ENCODE measurements around the gene MLXIP. TPM values are rescaled to one million over a fixed set of nuclear protein-coding genes. Genes with fewer than 3 reads are reported as not detected.
"Not testable (repeated sequence)": the region's sequence is repeated elsewhere in the genome, so short reads cannot be mapped to it uniquely, and the experiment has no call there.

MLXIP gene
- total and polyA plus RNA-seq, 8 donors: 48.1 to 98.7 (median 77.9) TPM

- Histone ChIP-seq H3K36me3 (no peaks in the 10 kb centered on the region), H3K27me3 (peaks cover 0 to 9% of the 10 kb centered on the region in 2 donors), H3K27ac (no peak overlapping the region), H3K4me3 (no peak overlapping the region), H3K9me3 (no peaks in the 10 kb centered on the region), H3K4me1 (no peaks in the 10 kb centered on the region)
- TF ChIP-seq CTCF (IDR thresholded peaks at IDR 0.05): no peak
- DNase-seq: no peak
- no peak for ATAC-seq
- intact Hi-C loops (cut with DNase I): no loop called here
Measured at GRCh38 chr12:122172262-122172939, 93.8 kb downstream of the MLXIP start.

DNA sequence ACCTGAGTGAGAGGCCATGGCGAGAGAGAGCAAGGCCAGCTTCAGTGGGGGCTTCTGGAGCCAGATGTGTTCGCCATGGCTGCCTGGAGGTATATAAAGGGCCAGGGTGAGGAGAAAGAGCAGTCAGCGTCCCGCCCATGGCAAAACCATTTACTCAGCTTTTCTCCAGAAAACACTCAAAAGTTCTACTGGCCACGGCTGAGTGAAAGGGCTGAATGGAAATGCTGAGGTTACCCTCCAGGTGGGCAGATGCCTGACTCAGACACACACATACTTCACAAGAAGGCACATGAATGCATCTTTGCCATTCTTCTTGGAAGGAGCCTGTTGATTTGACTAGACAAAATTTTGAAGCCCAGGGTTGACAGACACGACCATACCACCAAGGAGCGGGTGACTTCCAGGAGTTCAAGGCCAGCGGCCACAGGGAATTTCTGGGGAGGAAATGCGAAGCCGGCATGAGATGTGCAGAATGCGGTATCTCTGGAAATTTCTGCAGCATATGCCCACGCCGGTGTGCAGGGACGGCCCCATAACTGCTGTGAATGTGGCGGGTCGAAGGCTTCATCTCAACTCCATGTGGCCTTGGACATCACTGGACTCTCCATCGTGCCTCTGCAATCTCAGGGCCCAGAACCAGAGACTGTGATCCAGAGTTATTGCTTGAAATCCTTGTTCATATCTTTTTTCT lies 95.7 kb downstream of the MLXIP start, which contains the start of gene IL31:
IL31 (minus strand) TSS at position 67 of the 691 bp plus-strand sequence; CDS start at position 18, 49 bp downstream.
- Histone ChIP-seq H3K27me3 (peaks cover 0 to 9% of the 10 kb centered on the region in 2 donors), H3K36me3 (no peaks in the 10 kb centered on the region), H3K4me1 (no peaks in the 10 kb centered on the region), H3K9me3 (no peaks in the 10 kb centered on the region), H3K27ac (no peak within 1 kb of the TSS), H3K4me3 (no peak within 1 kb of the TSS)
- no peak for ATAC-seq
- no peak for TF ChIP-seq CTCF (IDR thresholded peaks at IDR 0.05)
- intact Hi-C loops (cut with DNase I): no loop called here
- DNase-seq: no peak

DNA sequence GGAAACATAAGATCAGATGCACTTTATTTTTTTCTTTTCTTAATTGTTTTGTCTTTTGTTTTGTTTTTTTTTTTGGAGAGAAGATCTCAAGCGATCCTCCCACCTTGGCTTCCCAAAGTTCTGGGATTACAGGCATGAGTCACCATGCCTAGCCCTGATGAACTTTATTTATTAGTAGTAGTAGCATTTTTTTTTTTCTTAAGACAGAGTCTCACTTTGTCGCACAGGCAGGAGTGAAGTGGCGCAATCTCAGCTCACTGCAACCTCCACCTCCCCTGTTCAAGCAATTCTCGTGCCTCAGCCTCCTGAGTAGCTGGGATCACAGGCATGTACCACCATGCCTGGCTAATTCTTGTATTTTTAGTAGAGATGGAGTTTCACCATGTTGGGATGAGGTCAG lies 97.9 kb downstream of the MLXIP start:
- DNase-seq; ATAC-seq; H3K36me3 ChIP-seq; H3K9me3 ChIP-seq; H3K4me1 ChIP-seq; intact Hi-C loops (cut with DNase I); H3K27ac ChIP-seq; H3K4me3 ChIP-seq; H3K27me3 ChIP-seq: not testable (repeated sequence)

DNA sequence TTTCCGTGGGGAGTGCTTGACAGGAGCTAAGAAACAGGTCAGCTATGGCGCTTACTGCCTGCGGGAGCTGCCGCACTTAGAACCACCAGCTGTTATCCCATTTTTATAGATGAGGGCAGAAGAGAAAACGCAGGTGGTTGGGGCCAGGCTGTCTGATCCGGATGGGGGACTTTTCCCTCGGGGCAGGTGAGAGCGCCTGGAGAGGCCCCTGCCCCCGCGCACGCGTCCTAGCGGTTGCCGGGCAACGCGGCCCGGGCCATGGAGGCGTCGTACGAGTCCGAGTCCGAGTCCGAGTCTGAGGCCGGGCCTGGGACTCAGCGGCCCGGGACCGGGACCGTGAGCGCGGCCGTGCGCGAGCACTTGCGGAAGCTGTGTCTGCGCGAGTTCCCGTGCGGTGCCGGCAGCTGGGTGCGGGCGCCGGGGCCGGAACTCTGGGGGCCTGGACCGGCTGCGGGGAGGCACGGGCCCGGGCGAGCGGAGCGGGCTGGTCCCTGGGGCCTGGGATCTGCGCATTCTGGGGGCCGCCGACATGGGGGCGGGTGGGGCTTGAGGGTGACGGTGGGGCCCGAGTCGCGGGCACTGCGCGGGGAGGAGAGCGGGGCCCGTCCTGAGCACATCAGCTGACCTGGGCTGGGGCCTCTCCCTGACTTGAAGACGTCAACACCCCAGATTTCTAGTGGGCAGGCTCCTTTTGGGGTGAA lies 104.5 kb downstream of the MLXIP start, which contains the start of gene LRRC43:
LRRC43 (plus strand) TSS at position 237 of the 701 bp plus-strand sequence; CDS start at position 259, 22 bp downstream.
- Histone ChIP-seq H3K4me3 (peak within 1 kb of the TSS; percentile 41 to 43), H3K27ac (no peak within 1 kb of the TSS), H3K9me3 (no peaks in the 10 kb centered on the region), H3K36me3 (no peaks in the 10 kb centered on the region), H3K27me3 (peaks cover 0 to 26% of the 10 kb centered on the region in 2 donors), H3K4me1 (peaks cover 0 to 12% of the 10 kb centered on the region in 2 donors)
- no peak for TF ChIP-seq CTCF (IDR thresholded peaks at IDR 0.05)
- peak in 3 of 4 donors; percentile 45 to 89 (median 50) for DNase-seq
- ATAC-seq: peak; percentile 90
- intact Hi-C loops (cut with DNase I): no loop called here

DNA sequence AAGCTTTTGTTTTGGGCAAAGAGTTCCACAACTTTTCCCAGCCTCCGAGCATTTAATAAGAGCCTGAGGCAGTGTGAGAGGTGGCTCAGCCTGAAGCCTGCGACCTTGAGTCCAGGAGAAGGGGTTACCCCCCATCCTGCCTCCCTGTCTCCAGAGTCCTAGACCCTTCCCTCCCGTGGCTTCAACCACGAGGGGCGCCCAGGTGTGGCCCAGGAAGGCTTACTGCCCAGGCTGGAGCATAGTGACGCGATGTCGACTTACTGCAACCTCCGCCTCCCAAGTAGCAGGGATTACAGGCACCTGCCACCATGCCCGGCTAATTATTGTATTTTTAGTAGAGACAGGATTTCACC lies 105.0 kb downstream of the MLXIP start:
- DNase-seq: no peak
- no peak overlapping the region for H3K27ac ChIP-seq
- intact Hi-C loops (cut with DNase I): no loop called here
- H3K27me3 ChIP-seq: peaks cover 0 to 26% of the 10 kb centered on the region in 2 donors
- peaks cover 0 to 12% of the 10 kb centered on the region in 2 donors for H3K4me1 ChIP-seq
- TF ChIP-seq CTCF (IDR thresholded peaks at IDR 0.05): no peak
- H3K4me3 ChIP-seq: peak overlapping the region; percentile 41 to 43
- H3K36me3 ChIP-seq: no peaks in the 10 kb centered on the region
- no peaks in the 10 kb centered on the region for H3K9me3 ChIP-seq
- ATAC-seq: peak; percentile 9

Data from left lung (tissue), 10 donors.